ENCODE measurements around the gene MLYCD. TPM values are rescaled to one million over a fixed set of nuclear protein-coding genes. Genes with fewer than 3 reads are reported as not detected.

The MLYCD gene
- polyA plus RNA-seq, 1 donor from 2014 or later, result 2.4 TPM

GRCh38 chr16:83969771-83970429 lies 71.0 kb downstream of the MLYCD start:
- no peak overlapping the region for H3K27ac ChIP-seq (ENCODE audit: low read length)
- H3K79me2 ChIP-seq (replicated peaks; ENCODE audit: insufficient read depth, low read length), result no peaks in the 10 kb centered on the region
- H3K4me3 ChIP-seq (ENCODE audit: low read length), result peak overlapping the region; percentile 35
- no peak overlapping the region for H3K9ac ChIP-seq (ENCODE audit: low read length)
- H3K36me3 ChIP-seq (ENCODE audit: insufficient read depth, low read length), result no peaks in the 10 kb centered on the region
- peaks cover 7% of the 10 kb centered on the region for H3K27me3 ChIP-seq (ENCODE audit: insufficient read depth, low read depth, low read length)
- H3K4me2 ChIP-seq (ENCODE audit: low read length), result no peak overlapping the region
- TF ChIP-seq RAD21 (conservative IDR thresholded peaks at IDR 0.05), result no peak
- TF ChIP-seq SMC3 (conservative IDR thresholded peaks at IDR 0.05; ENCODE audit: poor library complexity), result no peak
- no peak for TF ChIP-seq EZH2 (IDR thresholded peaks at IDR 0.05; ENCODE audit: borderline replicate concordance, insufficient read depth, low read length, poor library complexity, severe bottlenecking)
- TF ChIP-seq EP300 (conservative IDR thresholded peaks at IDR 0.05; ENCODE audit: poor library complexity, severe bottlenecking), result no peak
- TF ChIP-seq, protein P1, sequence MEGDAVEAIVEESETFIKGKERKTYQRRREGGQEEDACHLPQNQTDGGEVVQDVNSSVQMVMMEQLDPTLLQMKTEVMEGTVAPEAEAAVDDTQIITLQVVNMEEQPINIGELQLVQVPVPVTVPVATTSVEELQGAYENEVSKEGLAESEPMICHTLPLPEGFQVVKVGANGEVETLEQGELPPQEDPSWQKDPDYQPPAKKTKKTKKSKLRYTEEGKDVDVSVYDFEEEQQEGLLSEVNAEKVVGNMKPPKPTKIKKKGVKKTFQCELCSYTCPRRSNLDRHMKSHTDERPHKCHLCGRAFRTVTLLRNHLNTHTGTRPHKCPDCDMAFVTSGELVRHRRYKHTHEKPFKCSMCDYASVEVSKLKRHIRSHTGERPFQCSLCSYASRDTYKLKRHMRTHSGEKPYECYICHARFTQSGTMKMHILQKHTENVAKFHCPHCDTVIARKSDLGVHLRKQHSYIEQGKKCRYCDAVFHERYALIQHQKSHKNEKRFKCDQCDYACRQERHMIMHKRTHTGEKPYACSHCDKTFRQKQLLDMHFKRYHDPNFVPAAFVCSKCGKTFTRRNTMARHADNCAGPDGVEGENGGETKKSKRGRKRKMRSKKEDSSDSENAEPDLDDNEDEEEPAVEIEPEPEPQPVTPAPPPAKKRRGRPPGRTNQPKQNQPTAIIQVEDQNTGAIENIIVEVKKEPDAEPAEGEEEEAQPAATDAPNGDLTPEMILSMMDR (IDR thresholded peaks at IDR 0.05; ENCODE audit: poor library complexity, severe bottlenecking), result no peak
- TF ChIP-seq POLR2AphosphoS5 (IDR thresholded peaks at IDR 0.05), result no peak
- no peak for TF ChIP-seq REST (IDR thresholded peaks at IDR 0.05; ENCODE audit: borderline replicate concordance)
- no peak for TF ChIP-seq MXI1 (conservative IDR thresholded peaks at IDR 0.05; ENCODE audit: poor library complexity, severe bottlenecking)
- TF ChIP-seq TAF1 (IDR thresholded peaks at IDR 0.05; ENCODE audit: low read depth), result no peak
- H3K9me2 ChIP-seq (ENCODE audit: insufficient read depth, low read length), result no peaks in the 10 kb centered on the region
- no peaks in the 10 kb centered on the region for H3F3A ChIP-seq (ENCODE audit: insufficient read depth, low read length, poor library complexity, severe bottlenecking)
- H3K9me3 ChIP-seq (ENCODE audit: low read length), result no peaks in the 10 kb centered on the region
- no peak overlapping the region for H2AFZ ChIP-seq (ENCODE audit: low read depth, low read length)
- no peaks in the 10 kb centered on the region for H4K20me1 ChIP-seq (ENCODE audit: insufficient read depth)

GRCh38 chr16:83970430-83970815 lies 71.5 kb downstream of the MLYCD start:
- Histone ChIP-seq H3K27ac (ENCODE audit: low read length) (no peak overlapping the region), H4K20me1 (ENCODE audit: insufficient read depth) (no peaks in the 10 kb centered on the region), H3K79me2 (replicated peaks; ENCODE audit: insufficient read depth, low read length) (no peaks in the 10 kb centered on the region), H3K9ac (ENCODE audit: low read length) (no peak overlapping the region), H3K27me3 (ENCODE audit: insufficient read depth, low read depth, low read length) (peaks cover 7% of the 10 kb centered on the region), H3K4me2 (ENCODE audit: low read length) (no peak overlapping the region), H3K9me2 (ENCODE audit: insufficient read depth, low read length) (no peaks in the 10 kb centered on the region), H3K4me3 (ENCODE audit: low read length) (no peak overlapping the region), H3F3A (ENCODE audit: insufficient read depth, low read length, poor library complexity, severe bottlenecking) (no peaks in the 10 kb centered on the region), H3K9me3 (ENCODE audit: low read length) (no peaks in the 10 kb centered on the region), H2AFZ (ENCODE audit: low read depth, low read length) (no peak overlapping the region), H3K36me3 (ENCODE audit: insufficient read depth, low read length) (no peaks in the 10 kb centered on the region)
- TF ChIP-seq EZH2 (IDR thresholded peaks at IDR 0.05; ENCODE audit: borderline replicate concordance, insufficient read depth, low read length, poor library complexity, severe bottlenecking), result no peak

All from neural cell (in vitro differentiated cells).